Memory B cell (primary cell): ENCODE data around the gene POU2AF3.
"Not testable (repeated sequence)": the region's sequence is repeated elsewhere in the genome, so short reads cannot be mapped to it uniquely, and the experiment has no call there.

Source experiments
- ATAC-seq: fragments of 150-1000 bp; cut with Tn5 transposase; 2 replicates; pipeline ENCODE4 v1.10.0; 2021; ENCODE audit warnings: low read depth, mild to moderate bottlenecking, moderate library complexity
- DNase-seq, 2 donors: peaks; one replicate each; pipeline ENCODE4 v3.0.0; 2022; ENCODE audit warnings: low spot score in 2 of 2
- H3K27ac Mint-ChIP-seq: one replicate; pipeline ENCODE4 v1.8.0; 2022; ENCODE audit warnings: mild to moderate bottlenecking, moderate library complexity, mixed read lengths
- H3K27me3 Mint-ChIP-seq: one replicate; pipeline ENCODE4 v1.8.0; 2022; ENCODE audit warnings: mixed read lengths
- H3K36me3 Mint-ChIP-seq: one replicate; pipeline ENCODE4 v1.8.0; 2022; ENCODE audit warnings: mild to moderate bottlenecking, mixed read lengths
- H3K4me1 Mint-ChIP-seq: one replicate; pipeline ENCODE4 v1.8.0; 2022; ENCODE audit warnings: mixed read lengths
- H3K4me3 Mint-ChIP-seq: one replicate; pipeline ENCODE4 v1.8.0; 2022; ENCODE audit warnings: mild to moderate bottlenecking, moderate library complexity, mixed read lengths
- H3K9me3 Mint-ChIP-seq: one replicate; pipeline ENCODE4 v1.8.0; 2022; ENCODE audit warnings: mixed read lengths

Gene POU2AF3

GRCh38 chr11:111285189-111286091 lies 12.9 kb upstream of the POU2AF3 start:
- DNase-seq = no peak
- no peak overlapping the region for H3K27ac Mint-ChIP-seq
- peaks cover 7% of the 10 kb centered on the region for H3K4me1 Mint-ChIP-seq

GRCh38 chr11:111291764-111292163 lies 6.6 kb upstream of the POU2AF3 start:
- H3K4me1 Mint-ChIP-seq = no peaks in the 10 kb centered on the region
- no peaks in the 10 kb centered on the region for H3K27me3 Mint-ChIP-seq
- ATAC-seq = no peak
- H3K27ac Mint-ChIP-seq = no peak overlapping the region
- no peaks in the 10 kb centered on the region for H3K9me3 Mint-ChIP-seq
- no peak overlapping the region for H3K4me3 Mint-ChIP-seq
- no peaks in the 10 kb centered on the region for H3K36me3 Mint-ChIP-seq
- DNase-seq = no peak

More at GRCh38 chr11:111285189-111286091, 12.9 kb upstream of the POU2AF3 start:
- no peak overlapping the region for H3K4me3 Mint-ChIP-seq
- H3K27me3 Mint-ChIP-seq = no peaks in the 10 kb centered on the region
- no peaks in the 10 kb centered on the region for H3K9me3 Mint-ChIP-seq
- no peak for ATAC-seq
- no peaks in the 10 kb centered on the region for H3K36me3 Mint-ChIP-seq

GRCh38 chr11:111292408-111292807 lies 5.9 kb upstream of the POU2AF3 start:
- not testable (repeated sequence) for H3K36me3 Mint-ChIP-seq, H3K4me3 Mint-ChIP-seq, H3K27me3 Mint-ChIP-seq, H3K27ac Mint-ChIP-seq, DNase-seq, ATAC-seq, H3K4me1 Mint-ChIP-seq, H3K9me3 Mint-ChIP-seq

DNA sequence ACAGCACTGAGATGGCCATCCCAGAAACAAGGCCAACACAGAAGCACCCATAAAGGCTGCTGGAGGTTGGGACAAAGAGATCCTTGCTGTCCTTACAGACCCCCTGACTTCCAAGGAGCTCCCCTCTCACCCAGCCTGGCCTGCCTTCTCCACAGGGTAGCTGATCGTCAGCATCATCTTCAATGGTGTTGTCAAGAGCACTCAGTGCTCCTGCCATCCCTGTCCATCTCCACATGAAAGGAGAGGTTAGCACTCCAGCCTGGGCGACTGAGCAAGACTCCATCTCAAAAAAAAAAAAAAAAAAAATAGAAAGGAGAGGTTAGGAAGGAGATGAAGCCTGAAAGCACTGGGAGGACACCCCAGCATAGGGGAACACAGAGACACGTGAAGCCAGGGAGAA lies 2.1 kb upstream of the POU2AF3 start:
- H3K27ac Mint-ChIP-seq = no peak overlapping the region
- H3K4me1 Mint-ChIP-seq = peaks cover 10% of the 10 kb centered on the region
- no peaks in the 10 kb centered on the region for H3K36me3 Mint-ChIP-seq
- DNase-seq (no peak), ATAC-seq (no peak)
- no peak overlapping the region for H3K4me3 Mint-ChIP-seq
- no peaks in the 10 kb centered on the region for H3K9me3 Mint-ChIP-seq
- H3K27me3 Mint-ChIP-seq = no peaks in the 10 kb centered on the region

DNA sequence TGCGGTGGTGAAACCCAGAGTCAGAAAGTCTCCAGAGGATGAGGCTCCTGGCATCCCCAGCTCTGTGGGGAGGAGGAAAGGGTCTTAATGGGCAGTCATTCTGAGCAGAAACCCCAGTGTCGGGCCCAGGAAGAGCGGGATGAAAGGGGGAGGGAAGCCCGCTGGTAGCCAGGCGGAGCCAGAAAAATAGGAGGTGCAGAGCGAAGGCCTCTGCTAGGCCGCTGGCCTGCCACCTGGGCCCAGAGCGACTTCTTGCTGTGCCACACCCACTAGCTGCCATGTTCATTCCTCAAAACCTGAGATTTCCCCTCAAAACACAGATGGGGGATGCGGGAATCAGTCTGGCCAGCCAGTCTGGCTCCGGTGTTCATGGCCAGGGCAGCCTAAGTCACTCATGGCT lies 650 bp upstream of the POU2AF3 start:
- H3K4me1 Mint-ChIP-seq = peaks cover 18% of the 10 kb centered on the region
- H3K4me3 Mint-ChIP-seq = peak overlapping the region; percentile 70
- no peaks in the 10 kb centered on the region for H3K27me3 Mint-ChIP-seq
- H3K27ac Mint-ChIP-seq = no peak overlapping the region
- DNase-seq = no peak
- ATAC-seq = no peak
- no peaks in the 10 kb centered on the region for H3K9me3 Mint-ChIP-seq
- H3K36me3 Mint-ChIP-seq = no peaks in the 10 kb centered on the region

DNA sequence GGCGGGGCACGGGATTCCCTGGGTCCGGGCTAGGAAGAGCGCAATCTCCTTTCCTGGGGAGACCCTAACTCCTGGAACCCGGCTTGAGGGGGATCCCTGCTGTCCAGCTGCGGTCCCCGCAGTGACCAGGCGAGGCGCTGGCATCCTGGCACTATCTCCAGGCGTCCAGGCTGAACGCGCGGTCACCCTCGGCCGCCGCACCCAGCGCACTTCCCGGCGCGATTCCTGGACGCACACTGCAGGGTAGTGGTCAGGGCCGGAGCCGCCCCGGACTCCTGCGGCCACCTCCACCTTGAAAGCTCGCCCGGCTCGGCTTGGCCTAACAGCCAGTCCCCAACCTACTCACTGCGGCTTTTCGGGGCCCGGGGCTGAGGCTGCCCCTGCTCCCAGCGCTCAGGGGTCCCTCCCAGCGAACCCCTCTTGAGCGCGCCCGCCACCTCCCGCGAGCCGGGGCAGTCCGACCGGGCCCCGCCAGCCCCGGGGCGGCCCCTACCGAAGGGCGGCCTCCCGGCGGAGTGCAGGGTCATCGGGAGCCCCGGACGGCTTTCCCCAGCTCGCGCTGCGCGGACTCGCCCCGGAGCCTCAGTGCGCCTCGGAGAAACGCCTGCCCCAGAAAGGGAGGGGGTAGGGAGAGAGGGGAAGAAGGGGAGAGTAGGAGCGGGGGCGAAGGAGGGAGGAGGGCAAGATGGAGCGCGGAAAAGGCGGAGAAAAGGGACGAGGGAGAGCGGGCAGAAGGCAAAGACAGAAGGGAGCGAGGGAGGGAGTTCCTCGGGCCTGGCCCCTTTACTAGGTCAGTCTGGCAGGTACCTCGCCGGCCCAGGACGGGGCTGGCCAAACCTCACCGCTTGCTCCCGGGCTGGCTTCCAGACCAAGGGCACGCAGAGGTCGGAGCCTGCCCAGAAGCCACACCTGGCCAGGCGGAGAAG lies 1.0 kb downstream of the POU2AF3 start:
- peaks cover 18% of the 10 kb centered on the region for H3K4me1 Mint-ChIP-seq
- no peaks in the 10 kb centered on the region for H3K36me3 Mint-ChIP-seq
- H3K27me3 Mint-ChIP-seq = no peaks in the 10 kb centered on the region
- no peak overlapping the region for H3K27ac Mint-ChIP-seq
- no peak for DNase-seq
- H3K9me3 Mint-ChIP-seq = no peaks in the 10 kb centered on the region
- peak; percentile 56 for ATAC-seq
- H3K4me3 Mint-ChIP-seq = peak overlapping the region; percentile 78

GRCh38 chr11:111300569-111300968 lies 2.2 kb downstream of the POU2AF3 start:
- Mint-ChIP-seq H3K27me3 (no peaks in the 10 kb centered on the region), H3K27ac (no peak overlapping the region)
- no peak for DNase-seq

GRCh38 chr11:111301004-111301841 lies 2.9 kb downstream of the POU2AF3 start:
- H3K9me3 Mint-ChIP-seq = no peaks in the 10 kb centered on the region
- H3K4me1 Mint-ChIP-seq = peaks cover 21% of the 10 kb centered on the region
- no peaks in the 10 kb centered on the region for H3K36me3 Mint-ChIP-seq
- no peaks in the 10 kb centered on the region for H3K27me3 Mint-ChIP-seq
- H3K4me3 Mint-ChIP-seq = peak overlapping the region; percentile 4
- ATAC-seq (peak; percentile 54), DNase-seq (no peak)
- no peak overlapping the region for H3K27ac Mint-ChIP-seq

More at GRCh38 chr11:111300569-111300968, 2.2 kb downstream of the POU2AF3 start:
- no peaks in the 10 kb centered on the region for H3K9me3 Mint-ChIP-seq
- ATAC-seq = no peak
- peak overlapping the region; percentile 78 for H3K4me3 Mint-ChIP-seq
- H3K4me1 Mint-ChIP-seq = peaks cover 21% of the 10 kb centered on the region
- H3K36me3 Mint-ChIP-seq = no peaks in the 10 kb centered on the region

GRCh38 chr11:111301842-111302118 lies 3.4 kb downstream of the POU2AF3 start:
- Mint-ChIP-seq H3K27me3 (no peaks in the 10 kb centered on the region), H3K4me3 (no peak overlapping the region), H3K36me3 (no peaks in the 10 kb centered on the region), H3K9me3 (no peaks in the 10 kb centered on the region), H3K4me1 (peaks cover 21% of the 10 kb centered on the region), H3K27ac (no peak overlapping the region)
- ATAC-seq (no peak), DNase-seq (no peak)

- no peaks in the 10 kb centered on the region for H3K36me3 Mint-ChIP-seq
- no peaks in the 10 kb centered on the region for H3K27me3 Mint-ChIP-seq
- DNase-seq (no peak), ATAC-seq (peak; percentile 40)
- no peak overlapping the region for H3K4me3 Mint-ChIP-seq
- peaks cover 21% of the 10 kb centered on the region for H3K4me1 Mint-ChIP-seq
- H3K27ac Mint-ChIP-seq = no peak overlapping the region
- no peaks in the 10 kb centered on the region for H3K9me3 Mint-ChIP-seq
These were observed 4.0 kb downstream of the POU2AF3 start for GRCh38 chr11:111302298-111302697.

GRCh38 chr11:111303461-111303860 lies 5.1 kb downstream of the POU2AF3 start:
- H3K36me3 Mint-ChIP-seq = peaks cover 3% of the 10 kb centered on the region
- H3K4me1 Mint-ChIP-seq = peaks cover 21% of the 10 kb centered on the region
- no peak for DNase-seq
- ATAC-seq = no peak
- H3K9me3 Mint-ChIP-seq = no peaks in the 10 kb centered on the region
- no peak overlapping the region for H3K4me3 Mint-ChIP-seq
- peaks cover 1% of the 10 kb centered on the region for H3K27me3 Mint-ChIP-seq
- H3K27ac Mint-ChIP-seq = no peak overlapping the region

DNA sequence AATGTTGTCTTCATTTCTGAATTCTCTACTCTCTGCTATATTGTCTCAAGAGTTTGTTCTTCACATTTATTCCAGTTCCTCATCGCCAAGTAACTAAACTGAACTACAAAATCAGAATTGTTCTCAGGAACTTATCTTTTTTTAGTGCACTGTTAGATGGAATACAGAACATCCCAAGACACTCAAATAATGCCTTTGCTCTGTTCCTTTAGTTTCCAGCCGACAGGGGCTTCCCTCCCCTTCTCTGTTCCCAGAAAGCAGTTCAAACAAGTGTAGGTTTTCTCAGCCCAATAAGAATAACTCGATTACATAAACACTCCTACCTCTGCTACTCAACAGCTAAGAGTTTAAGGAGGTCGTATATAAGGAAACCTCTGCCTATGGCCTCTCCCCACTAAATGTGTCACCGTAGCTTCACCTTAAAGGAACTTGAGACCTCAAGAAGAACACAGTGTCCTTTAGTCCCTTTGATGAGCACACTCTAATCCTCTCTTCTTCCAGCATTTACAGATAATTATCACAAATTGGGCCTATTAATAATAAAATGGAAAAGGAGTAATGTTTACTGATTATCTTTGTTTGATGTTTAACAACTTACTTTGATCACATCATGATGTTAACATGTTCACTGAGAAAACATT lies 6.9 kb downstream of the POU2AF3 start:
- ATAC-seq (no peak), DNase-seq (no peak)
- H3K27ac Mint-ChIP-seq = no peak overlapping the region
- H3K4me3 Mint-ChIP-seq = no peak overlapping the region
- H3K36me3 Mint-ChIP-seq = peaks cover 3% of the 10 kb centered on the region
- H3K9me3 Mint-ChIP-seq = no peaks in the 10 kb centered on the region
- H3K27me3 Mint-ChIP-seq = peaks cover 1% of the 10 kb centered on the region
- peaks cover 20% of the 10 kb centered on the region for H3K4me1 Mint-ChIP-seq

DNA sequence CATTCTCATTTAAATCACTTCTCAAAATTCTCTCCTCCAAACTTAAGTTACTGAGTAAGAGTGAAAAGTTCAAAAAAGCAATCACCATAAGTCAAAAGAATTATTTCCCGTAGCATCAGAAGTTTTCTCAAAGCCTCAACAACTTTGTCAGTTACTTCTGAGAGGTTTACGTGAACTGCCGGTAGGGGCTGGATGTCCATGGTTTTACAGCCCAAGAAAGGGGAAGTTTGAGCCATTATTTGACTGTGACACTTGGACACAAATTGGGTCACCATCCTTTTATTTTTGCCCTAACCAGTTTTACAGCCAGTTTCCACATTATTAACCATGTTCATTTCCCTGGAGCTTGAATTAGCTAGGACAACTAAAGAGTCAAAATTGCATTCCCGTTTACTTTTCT lies 7.5 kb downstream of the POU2AF3 start:
- Mint-ChIP-seq H3K4me3 (no peak overlapping the region), H3K9me3 (no peaks in the 10 kb centered on the region), H3K36me3 (peaks cover 3% of the 10 kb centered on the region), H3K4me1 (peaks cover 14% of the 10 kb centered on the region), H3K27ac (no peak overlapping the region), H3K27me3 (peaks cover 1% of the 10 kb centered on the region)
- ATAC-seq = no peak
- no peak for DNase-seq
